ENCODE data around the gene ABCG8.

The ABCG8 gene

GRCh38 chr2:43838560-43839267 is at the start of gene ABCG8, which contains the start of gene ABCG5:
TSS of gene ABCG8 (plus strand) at chr2:43838971. CDS start at chr2:43839054, 83 bp downstream.
TSS of gene ABCG5 (minus strand) at chr2:43838839. CDS start at chr2:43838679, 160 bp downstream.
- no peak for DNase-seq

- DNase-seq: no peak
Measured at GRCh38 chr2:43790147-43790546, 48.6 kb upstream of the ABCG8 start.

GRCh38 chr2:43791035-43791765 is 47.6 kb upstream of the ABCG8 start:
- DNase-seq: no peak

GRCh38 chr2:43792653-43793052 is 46.1 kb upstream of the ABCG8 start:
- DNase-seq: no peak

- no peak for DNase-seq
Measured at GRCh38 chr2:43794956-43795355, 43.8 kb upstream of the ABCG8 start.

- DNase-seq: no peak
Measured at GRCh38 chr2:43796206-43796605, 42.6 kb upstream of the ABCG8 start.

GRCh38 chr2:43798300-43798699 is 40.5 kb upstream of the ABCG8 start:
- peak in 1 of 2 experiments; percentile 12 for DNase-seq

GRCh38 chr2:43800894-43801293 is 37.9 kb upstream of the ABCG8 start:
- DNase-seq: no peak

- DNase-seq: no peak
Measured at GRCh38 chr2:43802135-43802534, 36.6 kb upstream of the ABCG8 start.

GRCh38 chr2:43803113-43803512 is 35.7 kb upstream of the ABCG8 start:
- DNase-seq: no peak

GRCh38 chr2:43806719-43807031 is 32.1 kb upstream of the ABCG8 start:
- DNase-seq: no peak

- no peak for DNase-seq
Measured at GRCh38 chr2:43810452-43810851, 28.3 kb upstream of the ABCG8 start.

- DNase-seq: no peak
Measured at GRCh38 chr2:43810888-43811287, 27.9 kb upstream of the ABCG8 start.

- no peak for DNase-seq
Measured at GRCh38 chr2:43812006-43812405, 26.8 kb upstream of the ABCG8 start.

GRCh38 chr2:43812947-43813346 is 25.8 kb upstream of the ABCG8 start:
- DNase-seq: no peak

GRCh38 chr2:43814711-43815110 is 24.1 kb upstream of the ABCG8 start:
- no peak for DNase-seq

GRCh38 chr2:43818761-43819160 is 20.0 kb upstream of the ABCG8 start:
- DNase-seq: no peak

GRCh38 chr2:43819491-43820163 is 19.1 kb upstream of the ABCG8 start:
- DNase-seq: no peak

- no peak for DNase-seq
Measured at GRCh38 chr2:43822839-43823238, 15.9 kb upstream of the ABCG8 start.

- DNase-seq: no peak
Measured at GRCh38 chr2:43823751-43824150, 15.0 kb upstream of the ABCG8 start.

- no peak for DNase-seq
Measured at GRCh38 chr2:43824512-43824911, 14.3 kb upstream of the ABCG8 start.

- DNase-seq: no peak
Measured at GRCh38 chr2:43824951-43825493, 13.7 kb upstream of the ABCG8 start.

GRCh38 chr2:43825841-43826240 is 12.9 kb upstream of the ABCG8 start:
- no peak for DNase-seq

Measured in NCI-H446 (cell line).